GM12878 (cell line): ENCODE measurements around the gene CNST.

Source experiments
- BHLHE40 ChIP-seq, 2 experiments: fragments of 450-650 bp in 1 of 2; IDR thresholded peaks; 2 replicates each; pipeline ENCODE4 v1.6.1; 2011 to 2017; ENCODE audit warnings: low read depth in 2 of 2, borderline replicate concordance in 1 of 2, improper control_type of control experiment in 1 of 2, low read length in 1 of 2, mild to moderate bottlenecking in 1 of 2
- EZH2 ChIP-seq: IDR thresholded peaks from 2 replicates; pipeline ENCODE4 v1.6.1; 2012; ENCODE audit warnings: low read depth, mild to moderate bottlenecking, control low read depth, inconsistent platforms, low read length, borderline replicate concordance; ENCODE audit not compliant: control insufficient read depth
- JUNB ChIP-seq: IDR thresholded peaks from 2 replicates; pipeline ENCODE4 v1.6.1; 2016; ENCODE audit warnings: antibody characterized with exemption, mild to moderate bottlenecking
- JUND ChIP-seq: IDR thresholded peaks from 2 replicates; pipeline ENCODE4 v1.6.1; 2012; ENCODE audit warnings: low read depth, mild to moderate bottlenecking, low read length, improper control_type of control experiment, moderate library complexity
- POLR2A ChIP-seq: IDR thresholded peaks from 2 replicates; pipeline ENCODE4 v1.6.1; 2011; ENCODE audit warnings: low read depth, mild to moderate bottlenecking, low read length
- POLR2AphosphoS5 ChIP-seq: IDR thresholded peaks from 2 replicates; pipeline ENCODE4 v1.6.1; 2011; ENCODE audit warnings: mild to moderate bottlenecking, low read length, inconsistent platforms
- SIN3A ChIP-seq: IDR thresholded peaks from 2 replicates; pipeline ENCODE4 v1.6.1; 2012; ENCODE audit warnings: low read depth, low read length, improper control_type of control experiment
- YBX1 ChIP-seq: fragments of 450-650 bp; IDR thresholded peaks from 2 replicates; pipeline ENCODE4 v1.6.1; 2016; ENCODE audit warnings: antibody characterized with exemption
- TF ChIP-seq, protein P1 (sequence below): IDR thresholded peaks from 2 replicates; pipeline ENCODE4 v1.6.1; 2012; ENCODE audit warnings: mild to moderate bottlenecking, low read depth, low read length

DNA sequence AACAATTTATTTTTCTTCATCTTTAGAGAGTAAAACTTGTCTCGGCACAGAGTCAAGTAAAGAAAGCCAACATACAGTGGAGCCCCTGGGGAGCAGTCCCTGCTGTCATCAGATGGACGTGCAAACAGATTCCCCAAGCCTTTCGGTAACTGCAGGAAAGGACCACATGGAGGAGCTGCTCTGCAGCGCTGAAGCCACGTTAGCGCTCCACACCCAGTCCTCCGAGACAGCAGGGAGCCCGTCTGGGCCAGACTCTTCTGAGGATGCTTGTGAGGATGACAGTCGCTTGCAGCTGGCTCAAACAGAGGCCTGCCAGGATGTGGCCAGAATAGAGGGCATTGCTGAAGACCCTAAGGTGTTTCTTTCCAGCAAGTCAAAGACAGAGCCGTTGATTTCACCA is 80.9 kb downstream of the CNST start:
- TF ChIP-seq JUND (no peak), SIN3A (no peak), YBX1 (no peak), JUNB (no peak), POLR2A (no peak), POLR2AphosphoS5 (no peak), EZH2 (no peak), BHLHE40 (IDR thresholded peaks at IDR 0.05; ENCODE audit: borderline replicate concordance in 1 of 2, low read depth in 2 of 2, low read length in 1 of 2) (no peak)
- TF ChIP-seq, protein P1, sequence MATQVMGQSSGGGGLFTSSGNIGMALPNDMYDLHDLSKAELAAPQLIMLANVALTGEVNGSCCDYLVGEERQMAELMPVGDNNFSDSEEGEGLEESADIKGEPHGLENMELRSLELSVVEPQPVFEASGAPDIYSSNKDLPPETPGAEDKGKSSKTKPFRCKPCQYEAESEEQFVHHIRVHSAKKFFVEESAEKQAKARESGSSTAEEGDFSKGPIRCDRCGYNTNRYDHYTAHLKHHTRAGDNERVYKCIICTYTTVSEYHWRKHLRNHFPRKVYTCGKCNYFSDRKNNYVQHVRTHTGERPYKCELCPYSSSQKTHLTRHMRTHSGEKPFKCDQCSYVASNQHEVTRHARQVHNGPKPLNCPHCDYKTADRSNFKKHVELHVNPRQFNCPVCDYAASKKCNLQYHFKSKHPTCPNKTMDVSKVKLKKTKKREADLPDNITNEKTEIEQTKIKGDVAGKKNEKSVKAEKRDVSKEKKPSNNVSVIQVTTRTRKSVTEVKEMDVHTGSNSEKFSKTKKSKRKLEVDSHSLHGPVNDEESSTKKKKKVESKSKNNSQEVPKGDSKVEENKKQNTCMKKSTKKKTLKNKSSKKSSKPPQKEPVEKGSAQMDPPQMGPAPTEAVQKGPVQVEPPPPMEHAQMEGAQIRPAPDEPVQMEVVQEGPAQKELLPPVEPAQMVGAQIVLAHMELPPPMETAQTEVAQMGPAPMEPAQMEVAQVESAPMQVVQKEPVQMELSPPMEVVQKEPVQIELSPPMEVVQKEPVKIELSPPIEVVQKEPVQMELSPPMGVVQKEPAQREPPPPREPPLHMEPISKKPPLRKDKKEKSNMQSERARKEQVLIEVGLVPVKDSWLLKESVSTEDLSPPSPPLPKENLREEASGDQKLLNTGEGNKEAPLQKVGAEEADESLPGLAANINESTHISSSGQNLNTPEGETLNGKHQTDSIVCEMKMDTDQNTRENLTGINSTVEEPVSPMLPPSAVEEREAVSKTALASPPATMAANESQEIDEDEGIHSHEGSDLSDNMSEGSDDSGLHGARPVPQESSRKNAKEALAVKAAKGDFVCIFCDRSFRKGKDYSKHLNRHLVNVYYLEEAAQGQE, result no peak
